AG09309 (cell line): ENCODE data around the gene EXT2.

Source experiments
- DNase-seq: peaks from one replicate; pipeline ENCODE4 v3.0.0-alpha.2; 2010; ENCODE audit warnings: low read depth
- H3K4me3 ChIP-seq: 2 replicates; pipeline ENCODE4 v1.5.1; 2011; ENCODE audit warnings: mild to moderate bottlenecking, low read depth, low read length, moderate library complexity; ENCODE audit not compliant: control insufficient read depth
- TF ChIP-seq, protein P1 (sequence below): IDR thresholded peaks from 2 replicates; pipeline ENCODE4 v1.5.1; 2011; ENCODE audit warnings: mild to moderate bottlenecking, low read depth, low read length, inconsistent platforms; ENCODE audit not compliant: insufficient read depth, control insufficient read depth; ENCODE audit errors: missing control alignments

EXT2 gene

GRCh38 chr11:44277196-44278090 lies 182.0 kb downstream of the EXT2 start:
- no peak for DNase-seq

GRCh38 chr11:44279483-44279882 lies 184.0 kb downstream of the EXT2 start:
- no peak for DNase-seq
- H3K4me3 ChIP-seq: no peak overlapping the region
- TF ChIP-seq, protein P1, sequence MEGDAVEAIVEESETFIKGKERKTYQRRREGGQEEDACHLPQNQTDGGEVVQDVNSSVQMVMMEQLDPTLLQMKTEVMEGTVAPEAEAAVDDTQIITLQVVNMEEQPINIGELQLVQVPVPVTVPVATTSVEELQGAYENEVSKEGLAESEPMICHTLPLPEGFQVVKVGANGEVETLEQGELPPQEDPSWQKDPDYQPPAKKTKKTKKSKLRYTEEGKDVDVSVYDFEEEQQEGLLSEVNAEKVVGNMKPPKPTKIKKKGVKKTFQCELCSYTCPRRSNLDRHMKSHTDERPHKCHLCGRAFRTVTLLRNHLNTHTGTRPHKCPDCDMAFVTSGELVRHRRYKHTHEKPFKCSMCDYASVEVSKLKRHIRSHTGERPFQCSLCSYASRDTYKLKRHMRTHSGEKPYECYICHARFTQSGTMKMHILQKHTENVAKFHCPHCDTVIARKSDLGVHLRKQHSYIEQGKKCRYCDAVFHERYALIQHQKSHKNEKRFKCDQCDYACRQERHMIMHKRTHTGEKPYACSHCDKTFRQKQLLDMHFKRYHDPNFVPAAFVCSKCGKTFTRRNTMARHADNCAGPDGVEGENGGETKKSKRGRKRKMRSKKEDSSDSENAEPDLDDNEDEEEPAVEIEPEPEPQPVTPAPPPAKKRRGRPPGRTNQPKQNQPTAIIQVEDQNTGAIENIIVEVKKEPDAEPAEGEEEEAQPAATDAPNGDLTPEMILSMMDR: no peak

More at GRCh38 chr11:44277196-44278090, 182.0 kb downstream of the EXT2 start:
- TF ChIP-seq, protein P1: no peak
- H3K4me3 ChIP-seq: no peak overlapping the region

DNA sequence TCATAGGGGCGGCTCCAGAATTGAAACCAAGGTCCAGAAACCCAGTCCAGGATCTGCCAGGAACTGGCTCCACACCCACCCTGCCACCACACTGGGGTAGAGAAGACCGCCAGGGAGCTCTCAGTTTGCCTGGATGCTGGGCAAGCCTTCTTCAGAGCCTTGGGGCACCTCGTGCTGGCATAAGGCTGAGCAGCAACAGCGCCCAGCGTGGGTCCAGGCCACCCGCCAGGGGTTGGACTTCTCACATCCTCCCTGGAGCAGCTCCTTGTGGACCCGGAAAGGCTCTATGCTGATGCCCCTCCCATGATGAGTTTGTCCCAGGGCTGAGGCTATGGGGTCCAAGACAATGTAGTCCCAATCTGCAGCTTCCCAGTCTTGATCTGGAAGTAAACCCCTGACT lies 184.8 kb downstream of the EXT2 start:
- no peak for DNase-seq
- TF ChIP-seq, protein P1: no peak
- H3K4me3 ChIP-seq: no peak overlapping the region

DNA sequence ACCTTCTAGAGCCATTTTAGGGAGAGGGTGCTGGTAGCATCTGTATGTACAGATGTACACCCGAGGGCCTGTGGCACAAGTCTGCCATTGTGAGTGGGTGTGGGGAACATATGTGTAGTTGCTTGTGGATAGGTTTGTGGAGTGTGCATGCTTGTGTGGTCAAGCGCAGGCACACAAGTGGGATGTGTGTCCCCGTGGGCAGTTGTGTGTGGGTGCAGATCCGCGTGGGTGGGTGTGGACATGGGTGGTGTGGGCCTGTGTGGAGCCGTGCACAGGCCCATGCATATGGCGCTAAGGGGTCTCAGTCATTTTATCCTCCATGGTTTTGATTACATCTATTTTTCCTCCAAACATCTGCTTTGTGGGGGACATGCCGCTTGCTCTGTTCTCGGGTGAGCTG lies 185.7 kb downstream of the EXT2 start:
- no peak for DNase-seq
- H3K4me3 ChIP-seq: no peak overlapping the region
- TF ChIP-seq, protein P1: no peak

DNA sequence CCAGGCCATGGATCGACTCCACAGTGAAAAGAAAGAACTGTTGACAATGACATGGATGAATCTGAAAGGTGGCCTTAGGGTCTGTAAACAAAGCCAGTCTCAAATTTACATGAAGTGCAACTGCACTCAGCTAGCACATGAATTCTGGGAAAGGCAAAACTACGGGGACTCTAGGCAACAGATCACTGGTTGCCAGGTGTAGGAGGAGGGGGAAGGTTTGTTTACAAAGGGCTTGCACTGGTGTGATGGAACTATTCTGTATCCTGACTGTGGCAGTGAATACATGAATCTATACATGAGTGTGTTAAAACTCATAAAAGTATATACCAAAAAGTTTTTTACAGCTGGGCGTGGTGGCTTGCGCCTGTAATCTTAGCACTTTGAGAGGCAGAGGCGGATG lies 187.1 kb downstream of the EXT2 start:
- TF ChIP-seq, protein P1: no peak
- no peak overlapping the region for H3K4me3 ChIP-seq
- DNase-seq: no peak

GRCh38 chr11:44285756-44286155 lies 190.3 kb downstream of the EXT2 start:
- no peak for DNase-seq
- H3K4me3 ChIP-seq: no peak overlapping the region
- TF ChIP-seq, protein P1: no peak
